H9 (cell line): ENCODE data around the gene NRN1L. TPM values are rescaled to one million over a fixed set of nuclear protein-coding genes. Genes with fewer than 3 reads are reported as not detected.

Source experiments
- DNase-seq: peaks from one replicate; pipeline ENCODE4 v3.0.0-alpha.2; 2017
- H2AFZ ChIP-seq: one replicate; pipeline ENCODE4 v1.6.1; 2013; ENCODE audit warnings: mild to moderate bottlenecking, low read length, control low read depth, moderate library complexity
- H2AK5ac ChIP-seq: 2 replicates; pipeline ENCODE4 v1.6.1; 2013; ENCODE audit warnings: low read length, control low read depth, mixed read lengths; ENCODE audit not compliant: insufficient read length
- H2BK120ac ChIP-seq: one replicate; pipeline ENCODE4 v1.6.1; 2013; ENCODE audit warnings: low read depth, mild to moderate bottlenecking, low read length, control low read depth, inconsistent platforms; ENCODE audit not compliant: poor library complexity, severe bottlenecking
- H2BK12ac ChIP-seq: 2 replicates; pipeline ENCODE4 v1.6.1; 2013; ENCODE audit warnings: low read length, control low read depth, mixed read lengths, low read depth; ENCODE audit not compliant: insufficient read length
- H2BK15ac ChIP-seq: 2 replicates; pipeline ENCODE4 v1.6.1; 2013; ENCODE audit warnings: low read depth, low read length, control low read depth
- H2BK20ac ChIP-seq: one replicate; pipeline ENCODE4 v1.6.1; 2013; ENCODE audit warnings: low read depth, mild to moderate bottlenecking, low read length, control low read depth, inconsistent platforms; ENCODE audit not compliant: poor library complexity, severe bottlenecking
- H2BK5ac ChIP-seq: 2 replicates; pipeline ENCODE4 v1.6.1; 2013; ENCODE audit warnings: low read length, control low read depth, mixed read lengths; ENCODE audit not compliant: insufficient read length
- H3K14ac ChIP-seq: 2 replicates; pipeline ENCODE4 v1.6.1; 2013; ENCODE audit warnings: low read length, control low read depth; ENCODE audit not compliant: insufficient read depth
- H3K18ac ChIP-seq: 2 replicates; pipeline ENCODE4 v1.6.1; 2013; ENCODE audit warnings: low read depth, mild to moderate bottlenecking, mixed read lengths, low read length, control low read depth; ENCODE audit not compliant: insufficient read length
- H3K23ac ChIP-seq: 2 replicates; pipeline ENCODE4 v1.6.1; 2013; ENCODE audit warnings: low read length, control low read depth, mixed read lengths, low read depth; ENCODE audit not compliant: insufficient read length
- H3K23me2 ChIP-seq: 2 replicates; pipeline ENCODE4 v1.6.1; 2013; ENCODE audit warnings: low read depth, mild to moderate bottlenecking, mixed read lengths, low read length, control low read depth; ENCODE audit not compliant: insufficient read length, poor library complexity, severe bottlenecking
- H3K27ac ChIP-seq: 2 replicates; pipeline ENCODE4 v1.5.1; 2013; ENCODE audit warnings: low read length, control low read depth, mixed read lengths, low read depth; ENCODE audit not compliant: insufficient read length
- H3K27me3 ChIP-seq: 2 replicates; pipeline ENCODE4 v1.6.1; 2013; ENCODE audit warnings: low read length, control low read depth, inconsistent platforms; ENCODE audit not compliant: insufficient read depth
- H3K4ac ChIP-seq: 2 replicates; pipeline ENCODE4 v1.6.1; 2013; ENCODE audit warnings: low read depth, mild to moderate bottlenecking, control low read depth, inconsistent platforms, low read length, moderate library complexity
- H3K4me1 ChIP-seq: 2 replicates; pipeline ENCODE4 v1.6.1; 2013; ENCODE audit warnings: low read length, control low read depth, inconsistent platforms; ENCODE audit not compliant: insufficient read depth
- H3K4me2 ChIP-seq: 2 replicates; pipeline ENCODE4 v1.6.1; 2013; ENCODE audit warnings: low read length, control low read depth, mixed read lengths; ENCODE audit not compliant: insufficient read length, insufficient read depth
- H3K56ac ChIP-seq: 2 replicates; pipeline ENCODE4 v1.6.1; 2013; ENCODE audit warnings: low read depth, mild to moderate bottlenecking, mixed read lengths, low read length, control low read depth; ENCODE audit not compliant: insufficient read length
- H3K79me1 ChIP-seq: 2 replicates; pipeline ENCODE4 v1.6.1; 2013; ENCODE audit warnings: low read depth, mild to moderate bottlenecking, moderate library complexity, low read length, control low read depth, inconsistent platforms; ENCODE audit not compliant: insufficient read depth, poor library complexity, severe bottlenecking
- H3K79me2 ChIP-seq: 2 replicates; pipeline ENCODE4 v1.6.1; 2013; ENCODE audit warnings: low read length, control low read depth, inconsistent platforms; ENCODE audit not compliant: insufficient read depth
- H3K9ac ChIP-seq: 2 replicates; pipeline ENCODE4 v1.6.1; 2013; ENCODE audit warnings: low read length, control low read depth, mixed read lengths; ENCODE audit not compliant: insufficient read length; ENCODE audit errors: extremely low read depth
- H3K9me3 ChIP-seq: one replicate; pipeline ENCODE4 v1.6.1; 2013; ENCODE audit warnings: low read depth, low read length, inconsistent platforms; ENCODE audit not compliant: control insufficient read depth
- H3T11ph ChIP-seq: one replicate; pipeline ENCODE4 v1.6.1; 2013; ENCODE audit warnings: mild to moderate bottlenecking, low read length, control low read depth, inconsistent platforms
- H4K20me1 ChIP-seq: one replicate; pipeline ENCODE4 v1.6.1; 2013; ENCODE audit not compliant: control insufficient read depth, insufficient read length, insufficient read depth
- H4K5ac ChIP-seq: 2 replicates; pipeline ENCODE4 v1.6.1; 2013; ENCODE audit warnings: low read depth, mild to moderate bottlenecking, mixed read lengths, low read length, control low read depth; ENCODE audit not compliant: insufficient read length
- H4K8ac ChIP-seq: replicated peaks from 2 replicates; pipeline ENCODE4 v1.6.1; 2013; ENCODE audit warnings: low read length, control low read depth, mixed read lengths, low read depth; ENCODE audit not compliant: insufficient read length
- H4K91ac ChIP-seq: 2 replicates; pipeline ENCODE4 v1.6.1; 2013; ENCODE audit warnings: low read depth, mild to moderate bottlenecking, moderate library complexity, mixed read lengths, low read length, control low read depth; ENCODE audit not compliant: insufficient read length
- H3K27ac Mint-ChIP-seq, 3 experiments: 2 replicates in 2 of 3; 3 replicates in 1 of 3; pipeline ENCODE4 v1.8.0; 2020 to 2021; ENCODE audit warnings: mixed read lengths in 3 of 3, mild to moderate bottlenecking in 1 of 3, moderate library complexity in 1 of 3
- H3K27me3 Mint-ChIP-seq: 2 replicates; pipeline ENCODE4 v1.8.0; 2021; ENCODE audit warnings: low read depth, mild to moderate bottlenecking, moderate library complexity, mixed read lengths
- H3K36me3 Mint-ChIP-seq, 3 experiments: 2 replicates in 2 of 3; 3 replicates in 1 of 3; pipeline ENCODE4 v1.8.0; 2020 to 2021; ENCODE audit warnings: low read depth in 3 of 3, mixed read lengths in 3 of 3; ENCODE audit not compliant: insufficient read depth in 1 of 3
- H3K4me1 Mint-ChIP-seq, 2 experiments: 2 replicates each; pipeline ENCODE4 v1.8.0; 2020; ENCODE audit warnings: mixed read lengths in 2 of 2
- H3K4me3 Mint-ChIP-seq, 2 experiments: 2 replicates in 1 of 2; 3 replicates in 1 of 2; pipeline ENCODE4 v1.8.0; 2020 to 2021; ENCODE audit warnings: mild to moderate bottlenecking in 2 of 2, mixed read lengths in 2 of 2, moderate library complexity in 1 of 2
- H3K9me3 Mint-ChIP-seq, 2 experiments: 2 replicates in 1 of 2; 3 replicates in 1 of 2; pipeline ENCODE4 v1.8.0; 2020; ENCODE audit warnings: mild to moderate bottlenecking in 2 of 2, mixed read lengths in 2 of 2, moderate library complexity in 1 of 2
- CTCF ChIP-seq: fragments of 200-600 bp; sonication (generic); conservative IDR thresholded peaks from 3 replicates; pipeline ENCODE4 v1.8.0; 2021; ENCODE audit warnings: antibody characterized with exemption, mild to moderate bottlenecking
- WGBS: extraction: QIAGEN DNeasy Blood & Tissue Kit; methylation state at CpG from one replicate; pipeline ENCODE4 v1.1.7; 2013; ENCODE audit warnings: missing lambda C conversion rate, low lambda C conversion rate, mixed read lengths; ENCODE audit not compliant: insufficient read length; ENCODE audit errors: extremely low coverage; 5-methylcytosine and 5-hydroxymethylcytosine counted together
- total RNA-seq: library from RNA; stranded (reverse); gene quantifications from 2 replicates; pipeline ENCODE4 v1.2.1, GENCODE V29; 2021

NRN1L gene
- total RNA-seq, 1 experiment from 2014 or later = 2.0 TPM

- Histone ChIP-seq H2AFZ (no peak overlapping the region), H3K14ac (no peak overlapping the region), H3K27me3 (no peaks in the 10 kb centered on the region), H4K91ac (no peak overlapping the region), H4K8ac (no peak overlapping the region), H2BK20ac (no peak overlapping the region), H4K20me1 (no peaks in the 10 kb centered on the region), H3T11ph (no peak overlapping the region), H4K5ac (no peak overlapping the region), H3K18ac (no peak overlapping the region), H3K4me1 (peaks cover 7% of the 10 kb centered on the region; the same call in 1 of the 2 replicates), H2BK15ac (no peak overlapping the region), H2BK5ac (no peak overlapping the region), H3K23ac (no peak overlapping the region), H2BK12ac (no peak overlapping the region), H3K79me1 (no peaks in the 10 kb centered on the region), H2BK120ac (no peak overlapping the region), H3K56ac (no peak overlapping the region), H3K27ac (no peak overlapping the region), H3K4me2 (no peak overlapping the region), H3K23me2 (no peaks in the 10 kb centered on the region), H2AK5ac (no peak overlapping the region), H3K79me2 (no peaks in the 10 kb centered on the region), H3K9me3 (no peaks in the 10 kb centered on the region), H3K9ac (no peak overlapping the region), H3K4ac (no peak overlapping the region)
- Mint-ChIP-seq H3K27ac (peak overlapping the region; percentile 55 to 93 (median 79); a peak in 6 of 7 replicates), H3K36me3 (peaks cover 5 to 21% (median 8%) of the 10 kb centered on the region in 3 experiments; a peak in 5 of 7 replicates), H3K4me1 (peaks cover 20 to 23% of the 10 kb centered on the region in 2 experiments), H3K27me3 (no peaks in the 10 kb centered on the region; the same call in 1 of the 2 replicates), H3K9me3 (no peaks in the 10 kb centered on the region), H3K4me3 (no peak overlapping the region)
- no CpG with 5 or more reads among the region's 4 CpGs for WGBS
- DNase-seq = no peak
- TF ChIP-seq CTCF = no peak
Observed at GRCh38 chr16:67917852-67918236, 33.2 kb downstream of the NRN1L start.
